ENCODE data around the gene UGT1A9.
"Not testable (repeated sequence)": the region's sequence is repeated elsewhere in the genome, so short reads cannot be mapped to it uniquely, and the experiment has no call there.

UGT1A9 gene

DNA sequence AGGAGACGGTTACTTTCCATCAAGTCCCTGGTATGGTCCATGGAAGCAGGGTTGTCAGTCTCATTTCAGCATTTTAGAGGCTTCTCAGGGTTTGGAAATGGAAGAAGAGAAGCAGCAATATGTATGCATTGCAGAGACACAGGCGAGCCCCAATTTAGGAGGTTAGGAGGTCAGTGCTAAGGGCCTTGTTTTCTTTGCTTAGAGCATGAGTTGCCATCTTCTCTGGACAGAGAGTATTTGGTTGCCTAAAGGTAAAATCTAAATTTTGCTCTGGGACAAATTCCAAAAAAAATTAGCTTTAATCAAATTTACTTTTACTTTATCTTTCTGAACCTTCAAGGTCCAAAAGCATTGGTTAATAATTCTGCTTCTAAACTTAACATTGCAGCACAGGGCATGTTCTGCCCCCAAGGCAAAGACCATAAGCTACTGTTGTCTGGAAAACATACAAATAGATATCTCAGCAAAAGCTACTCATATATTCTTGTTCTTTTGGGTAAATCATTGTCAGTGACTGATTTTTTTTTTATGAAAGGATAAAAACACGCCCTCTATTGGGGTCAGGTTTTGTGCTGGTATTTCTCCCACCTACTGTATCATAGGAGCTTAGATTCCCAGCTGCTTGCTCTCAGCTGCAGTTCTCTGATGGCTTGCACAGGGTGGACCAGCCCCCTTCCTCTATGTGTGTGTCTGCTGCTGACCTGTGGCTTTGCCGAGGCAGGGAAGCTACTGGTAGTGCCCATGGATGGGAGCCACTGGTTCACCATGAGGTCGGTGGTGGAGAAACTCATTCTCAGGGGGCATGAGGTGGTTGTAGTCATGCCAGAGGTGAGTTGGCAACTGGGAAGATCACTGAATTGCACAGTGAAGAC is at the start of gene UGT1A9:
Gene UGT1A9 (plus strand): TSS at position 609 of the 872 bp plus-strand sequence. CDS start 37 bp downstream, at position 646.
- DNase-seq = no peak

DNA sequence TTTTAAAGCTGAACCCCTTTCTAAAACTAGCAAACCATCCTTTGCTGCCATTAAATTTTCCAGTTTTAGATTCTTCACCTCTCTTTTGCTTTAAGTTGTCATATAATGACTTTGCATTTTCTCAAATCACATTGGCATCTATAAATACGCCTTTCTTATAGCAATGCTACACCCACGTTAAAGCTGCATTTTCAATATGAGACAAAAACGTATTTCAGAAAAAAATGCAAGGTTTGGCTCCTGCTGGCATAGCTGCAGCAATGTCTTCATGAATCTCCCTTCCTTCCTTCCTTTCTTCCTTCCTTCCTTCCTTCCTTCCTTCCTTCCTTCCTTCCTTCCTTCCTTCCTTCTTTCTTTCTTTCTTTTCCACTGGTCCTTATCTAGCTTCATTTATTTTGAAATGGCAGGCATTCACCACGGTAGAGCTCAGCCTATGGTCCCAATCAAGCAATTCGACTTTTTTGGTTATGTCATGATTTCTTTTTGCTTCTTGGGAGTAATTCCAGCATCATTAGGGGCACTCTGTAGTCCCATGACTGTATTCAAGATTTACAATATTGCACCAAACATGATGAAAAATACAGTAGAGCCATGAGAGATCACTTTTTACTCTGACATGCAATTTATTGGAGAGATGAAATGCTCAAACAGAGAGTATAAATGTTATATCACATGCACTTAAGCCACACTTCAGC is 44.2 kb upstream of the UGT1A9 start:
- DNase-seq = no peak

DNA sequence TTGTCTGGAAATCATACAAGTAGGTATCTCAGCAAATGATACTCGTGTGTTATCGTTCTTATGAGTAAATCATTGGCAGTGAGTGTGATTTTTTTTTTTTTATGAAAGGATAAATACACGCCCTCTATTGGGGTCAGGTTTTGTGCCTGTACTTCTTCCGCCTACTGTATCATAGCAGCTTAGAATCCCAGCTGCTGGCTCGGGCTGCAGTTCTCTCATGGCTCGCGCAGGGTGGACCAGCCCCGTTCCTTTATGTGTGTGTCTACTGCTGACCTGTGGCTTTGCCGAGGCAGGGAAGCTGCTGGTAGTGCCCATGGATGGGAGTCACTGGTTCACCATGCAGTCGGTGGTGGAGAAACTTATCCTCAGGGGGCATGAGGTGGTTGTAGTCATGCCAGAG is 35.4 kb upstream of the UGT1A9 start, which contains the start of gene UGT1A10:
Gene UGT1A10 (plus strand): TSS at position 143 of the 400 bp plus-strand sequence. CDS start 75 bp downstream, at position 218.
- not testable (repeated sequence) for DNase-seq

DNA sequence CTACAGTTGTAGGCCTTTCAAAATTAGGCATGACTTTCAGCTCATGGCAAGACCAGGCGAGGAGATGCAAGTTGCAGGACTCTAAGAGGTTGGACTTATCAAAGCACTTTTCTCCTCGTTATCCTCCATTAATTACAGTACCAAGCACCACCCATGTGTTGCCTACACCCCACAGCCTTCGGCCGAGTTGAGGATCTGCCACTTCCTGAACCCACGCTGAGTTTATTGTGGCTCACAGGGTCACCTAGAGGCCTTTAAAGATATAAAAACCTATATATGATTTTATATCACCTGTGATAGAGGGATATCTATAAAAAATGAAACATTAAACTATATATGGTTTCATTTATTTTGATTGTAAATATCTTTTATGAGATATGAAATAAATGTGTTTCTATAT is 32.9 kb upstream of the UGT1A9 start:
- DNase-seq = no peak

DNA sequence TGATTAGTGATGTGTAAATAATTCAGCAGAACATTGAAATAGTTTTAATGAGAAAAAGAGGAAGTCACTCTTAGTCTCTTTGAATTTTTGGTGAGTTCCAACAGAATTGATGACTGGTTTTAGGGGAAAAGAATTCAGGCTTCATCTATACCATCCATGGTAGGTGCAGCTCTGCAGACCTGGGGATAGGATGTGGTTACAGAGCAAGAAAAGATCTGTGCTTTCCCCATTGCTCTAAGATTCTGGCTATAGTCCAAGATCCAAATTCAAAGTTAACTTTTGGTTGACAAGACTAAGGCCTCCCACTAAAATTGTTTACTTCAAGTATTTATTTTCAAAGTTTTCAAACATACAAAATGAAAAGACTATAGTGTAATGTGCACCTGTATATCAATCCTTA is 31.8 kb upstream of the UGT1A9 start:
- no peak for DNase-seq

DNA sequence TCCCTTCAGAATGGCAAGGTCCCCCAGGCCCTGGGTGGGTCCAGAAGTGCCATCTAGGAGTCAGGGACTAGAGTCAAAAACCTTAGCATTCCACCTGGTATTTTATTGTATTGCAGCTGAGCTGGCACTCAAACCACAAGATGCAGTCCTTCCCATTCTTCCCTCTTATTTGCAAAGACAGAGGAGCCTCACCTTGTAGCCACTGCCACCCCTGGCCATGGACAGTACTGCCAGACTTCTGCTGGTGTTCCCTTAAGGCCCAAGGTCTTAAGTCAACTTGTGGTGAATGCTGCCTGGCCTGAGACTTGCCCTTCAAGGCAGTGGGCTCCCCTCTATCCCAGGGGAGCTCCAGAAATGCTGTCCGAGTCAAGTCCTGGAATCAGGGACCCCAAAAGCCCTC is 28.6 kb upstream of the UGT1A9 start:
- no peak for DNase-seq

DNA sequence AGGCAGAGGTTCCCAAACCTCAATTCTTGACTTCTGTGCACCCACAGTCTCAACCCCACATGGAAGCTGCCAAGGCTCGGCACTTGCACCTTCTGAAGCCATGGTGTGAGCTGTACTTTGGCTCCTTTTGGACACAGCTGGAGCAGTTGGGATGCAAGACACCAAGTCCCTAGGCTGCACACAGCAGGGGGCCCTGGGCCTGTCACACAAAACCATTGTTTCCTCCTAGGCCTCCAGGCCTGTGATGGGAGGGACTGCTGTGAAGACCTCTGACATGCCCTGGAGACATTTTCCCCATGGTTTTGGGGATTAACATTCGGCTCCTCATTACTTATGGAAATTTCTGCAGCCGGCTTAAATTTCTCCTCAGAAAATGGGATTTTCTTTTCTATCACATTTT is 25.7 kb upstream of the UGT1A9 start:
- not testable (repeated sequence) for DNase-seq

DNA sequence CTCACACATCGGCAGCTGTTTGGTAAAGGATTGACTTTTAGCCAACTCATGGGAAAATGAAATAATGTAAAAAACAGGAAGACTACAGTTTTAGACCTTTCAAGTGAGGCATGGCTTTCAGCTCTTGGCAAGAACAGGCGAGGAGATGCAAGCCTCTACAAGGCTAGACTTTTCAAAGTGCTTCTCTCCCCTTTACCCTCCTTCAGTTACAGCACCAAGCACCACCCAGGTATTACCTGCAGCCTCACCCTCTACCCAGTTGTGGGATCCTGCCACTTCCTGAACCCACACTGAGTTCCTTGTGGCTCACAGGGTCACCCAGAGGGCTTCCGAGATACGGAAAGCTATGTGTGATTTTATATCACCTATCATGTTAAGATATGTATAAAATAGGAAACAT is 20.7 kb upstream of the UGT1A9 start:
- DNase-seq = no peak

DNA sequence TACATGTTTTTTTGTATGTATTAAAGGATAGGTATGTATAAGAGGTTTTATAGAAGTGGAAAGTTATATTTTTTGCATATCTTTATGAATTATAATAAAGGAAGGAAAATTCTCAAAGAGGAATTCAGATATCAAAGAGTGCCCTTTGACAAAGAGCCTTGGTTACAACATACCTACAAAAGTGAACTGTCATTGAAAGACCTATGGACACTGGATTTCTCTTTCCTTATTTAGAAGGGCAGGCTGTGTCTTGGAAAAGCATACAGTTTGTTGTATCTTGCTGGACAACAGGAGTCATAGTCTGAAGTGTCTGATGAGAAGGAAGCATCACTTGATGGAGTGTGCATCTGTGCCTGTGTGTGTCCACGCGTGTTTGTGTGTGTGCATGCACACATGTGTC is 20.3 kb upstream of the UGT1A9 start:
- DNase-seq = no peak

DNA sequence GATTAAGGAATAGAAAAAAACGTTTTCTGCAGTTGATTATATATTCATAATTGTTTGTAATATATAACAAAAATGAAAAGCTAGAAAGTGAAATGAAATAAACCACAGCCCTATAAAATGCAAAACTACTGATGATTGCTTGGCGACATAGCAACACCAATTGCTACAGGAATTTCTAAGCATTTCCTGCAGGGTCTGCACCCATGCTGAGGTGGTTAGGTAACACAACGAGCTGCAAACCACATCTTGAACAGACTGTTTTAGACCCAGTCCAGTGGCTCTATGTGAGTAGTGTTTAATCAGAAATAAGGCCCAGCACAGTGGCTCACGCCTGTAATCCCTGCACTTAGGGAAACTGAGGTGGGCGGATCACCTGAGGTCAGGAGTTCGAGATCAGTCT is 17.2 kb upstream of the UGT1A9 start:
- DNase-seq = no peak

DNA sequence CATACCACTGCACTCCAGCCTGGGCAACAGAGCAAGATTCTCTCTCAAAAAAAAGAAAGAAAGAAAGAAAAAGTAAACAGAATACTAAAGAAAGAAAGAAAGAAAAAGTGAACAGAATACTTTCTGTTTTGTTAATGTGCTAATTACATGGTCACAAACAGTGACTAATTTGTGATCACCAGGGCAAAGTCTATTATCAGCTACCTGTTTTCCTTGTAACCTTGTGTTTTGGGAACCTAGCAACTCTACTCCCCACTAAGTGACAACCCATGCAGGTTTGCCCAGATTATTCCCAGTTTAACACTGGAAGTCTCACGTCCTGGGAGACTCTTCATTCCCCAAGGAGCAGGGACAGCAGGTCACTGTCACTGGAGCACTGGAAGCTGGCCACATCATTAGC is 16.7 kb upstream of the UGT1A9 start:
- DNase-seq = no peak

DNA sequence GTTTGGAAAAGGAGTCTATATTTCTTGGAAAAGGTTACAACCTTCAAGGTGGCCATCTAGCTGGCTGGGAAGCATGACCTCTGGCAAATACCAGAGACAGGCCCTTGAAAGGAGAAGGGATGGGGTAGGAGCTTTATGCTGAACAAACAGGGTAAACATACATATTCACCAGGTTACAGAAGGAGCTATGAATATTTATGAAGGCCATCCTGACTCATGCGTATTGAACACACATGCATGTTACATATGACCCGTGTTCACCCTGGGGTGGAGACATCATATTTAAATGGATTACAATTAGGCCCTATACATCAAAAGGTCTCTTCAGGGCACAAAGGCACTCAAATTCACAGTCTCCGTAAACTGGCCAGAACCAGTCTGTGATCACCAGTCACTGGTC is 15.8 kb upstream of the UGT1A9 start:
- not testable (repeated sequence) for DNase-seq

DNA sequence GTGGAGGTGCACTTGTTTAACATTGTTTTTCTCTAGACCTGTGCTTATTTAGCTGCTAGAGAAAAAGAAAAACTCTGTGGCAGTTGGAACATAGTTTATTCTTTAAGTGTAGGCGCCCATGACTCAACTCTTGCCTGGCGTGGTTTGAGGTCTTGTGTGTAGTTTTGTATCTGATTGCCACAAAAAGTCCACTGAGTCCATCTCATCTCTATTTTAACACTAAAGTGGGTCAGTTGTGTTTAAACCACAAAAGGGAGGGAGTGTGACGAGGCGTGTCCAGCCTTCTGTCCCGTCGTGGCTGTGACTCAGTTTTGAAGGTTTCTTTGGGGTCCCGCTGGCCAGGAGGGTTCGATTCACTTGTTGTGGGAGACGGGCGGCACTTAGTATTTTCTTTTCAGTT is 15.3 kb upstream of the UGT1A9 start:
- no peak for DNase-seq

DNA sequence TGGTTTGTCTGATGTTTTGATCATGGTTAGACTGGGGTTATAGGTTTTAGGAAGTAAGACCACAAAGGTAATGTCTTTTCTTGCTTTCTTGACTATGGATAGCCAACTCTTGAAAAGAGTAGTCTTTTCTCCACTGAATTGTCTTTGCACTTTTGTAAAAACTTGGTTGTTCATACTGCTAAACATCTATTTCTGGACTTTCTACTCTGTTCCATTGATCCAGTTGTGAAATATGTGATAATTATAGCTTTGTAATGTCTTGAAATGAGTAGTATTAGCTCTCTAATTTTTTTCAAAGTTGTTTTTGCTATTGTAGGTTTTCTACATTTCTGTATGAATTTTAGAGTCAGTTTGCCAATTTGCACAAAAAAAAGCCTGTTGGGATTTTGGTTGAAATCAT is 13.1 kb upstream of the UGT1A9 start:
- DNase-seq = no peak

DNA sequence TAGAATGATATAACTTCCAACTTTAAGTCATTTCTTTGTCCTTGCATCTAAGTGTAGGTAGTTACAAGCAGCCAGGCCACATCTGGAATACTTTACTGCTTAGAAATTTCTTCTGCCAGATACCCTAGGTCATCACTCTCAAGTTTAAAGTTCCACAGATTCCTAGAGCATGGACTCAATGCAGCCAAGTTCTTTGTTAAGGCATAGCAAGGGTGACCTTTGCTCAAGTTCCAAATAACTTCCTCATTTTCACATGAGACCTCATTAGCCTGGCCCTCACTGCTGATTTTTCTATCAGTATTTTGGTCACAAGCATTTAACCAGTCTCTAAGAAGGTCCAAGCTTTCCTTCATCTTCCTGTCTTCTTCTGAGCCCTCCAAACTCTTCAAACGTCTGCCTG is 7.8 kb upstream of the UGT1A9 start:
- DNase-seq = no peak

DNA sequence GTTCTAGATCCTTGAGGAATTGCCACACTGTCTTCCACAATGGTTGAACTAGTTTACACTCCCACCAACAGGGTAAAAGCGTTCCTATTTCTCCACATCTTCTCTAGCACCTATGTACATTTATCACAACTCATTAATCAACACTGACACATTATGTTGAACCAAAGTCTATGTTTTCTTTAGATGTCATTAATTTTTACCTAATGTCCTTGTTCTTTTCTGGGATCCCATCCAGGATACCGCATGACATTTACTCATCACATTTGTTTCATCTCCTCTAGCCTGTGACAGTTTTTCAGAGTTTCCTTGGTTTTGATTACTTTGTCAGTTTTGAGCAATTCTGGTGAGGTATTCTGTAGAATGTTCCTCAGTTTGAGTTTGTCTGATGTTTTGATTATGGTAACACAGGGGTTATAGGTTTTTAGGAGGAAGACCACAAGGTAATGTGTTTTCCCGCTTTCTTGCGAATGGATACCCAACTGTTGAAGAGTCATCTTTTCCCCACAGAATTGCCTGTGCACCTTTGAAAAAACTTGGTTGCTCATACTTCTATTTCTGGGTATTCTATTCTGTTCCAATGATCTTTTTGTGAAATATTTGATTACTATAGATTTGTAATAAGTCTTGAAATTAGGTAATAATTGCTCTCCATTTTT is 3.0 kb upstream of the UGT1A9 start:
- no peak for DNase-seq

DNA sequence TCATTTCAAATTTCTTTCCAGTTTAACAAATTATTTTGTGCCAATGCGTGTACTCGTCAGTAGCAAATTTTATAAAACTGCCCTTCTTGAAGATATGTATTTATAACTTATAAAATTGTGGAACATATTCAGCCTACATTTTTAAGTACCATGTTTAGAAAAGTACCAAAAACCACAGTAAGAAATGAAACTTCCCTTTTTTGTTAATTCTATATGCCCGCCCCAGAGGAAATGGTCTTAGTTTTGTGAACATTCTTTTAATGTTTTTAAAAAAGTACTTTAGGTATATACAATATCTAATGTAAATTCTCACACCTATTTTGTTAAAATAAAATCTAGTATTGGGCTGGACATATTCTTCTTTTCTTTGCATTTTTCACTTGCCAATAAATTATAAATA is 1.2 kb downstream of the UGT1A9 start:
- DNase-seq = no peak

DNA sequence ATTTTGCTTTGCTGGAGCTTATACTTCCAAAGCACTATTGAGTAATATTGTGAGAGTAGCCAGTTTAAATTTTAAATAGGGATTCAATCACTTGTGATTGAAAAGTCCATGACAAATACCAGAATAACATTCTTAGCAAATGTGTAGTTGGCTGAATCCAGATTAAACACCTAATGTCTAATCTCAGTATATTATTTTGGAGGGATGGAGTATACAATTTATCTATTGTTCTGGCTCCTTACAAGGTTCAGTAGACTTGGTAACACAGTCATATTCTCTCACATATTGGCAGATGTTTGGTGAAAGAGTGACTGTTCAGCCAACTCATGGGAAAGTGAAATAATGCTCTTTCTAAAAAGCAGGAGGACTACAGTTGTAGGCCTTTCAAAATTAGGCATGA is 2.2 kb downstream of the UGT1A9 start:
- DNase-seq = no peak

DNA sequence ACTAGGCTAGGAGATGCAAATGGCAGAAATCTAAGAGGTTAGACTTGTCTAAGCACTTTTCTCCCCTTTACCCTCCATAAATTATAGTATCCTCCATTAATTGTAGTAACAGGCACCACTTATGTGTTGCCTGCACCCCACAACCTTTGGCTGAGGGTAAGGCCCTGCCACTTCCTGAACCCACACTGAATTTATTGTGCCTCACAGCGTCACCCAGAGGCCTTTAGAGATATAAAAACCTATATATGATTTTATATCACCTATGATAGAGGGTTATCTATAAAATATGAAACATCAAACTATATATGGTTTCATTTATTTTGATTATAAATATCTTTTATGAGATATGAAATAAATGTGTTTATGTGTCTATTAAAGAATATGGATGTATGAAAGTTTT is 2.6 kb downstream of the UGT1A9 start:
- no peak for DNase-seq

DNA sequence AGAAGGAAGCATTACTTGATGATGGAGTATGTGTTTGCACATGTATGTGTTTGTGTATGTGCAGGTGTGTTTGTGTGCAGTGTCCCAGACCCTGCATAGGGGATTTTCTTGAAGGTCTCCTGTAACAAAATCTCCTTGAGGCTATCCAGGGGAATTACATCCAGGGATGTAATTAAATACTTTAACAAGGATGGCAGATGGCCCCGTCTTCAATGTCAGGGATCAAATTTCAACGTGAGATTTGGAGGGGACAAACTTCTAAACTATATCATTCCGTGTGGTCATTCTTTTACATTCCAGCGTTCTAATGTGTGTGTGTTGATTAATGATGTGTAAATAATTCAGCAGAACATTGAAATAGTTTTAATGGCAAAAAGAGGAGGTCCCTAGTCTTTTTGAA is 3.3 kb downstream of the UGT1A9 start:
- DNase-seq = no peak

DNA sequence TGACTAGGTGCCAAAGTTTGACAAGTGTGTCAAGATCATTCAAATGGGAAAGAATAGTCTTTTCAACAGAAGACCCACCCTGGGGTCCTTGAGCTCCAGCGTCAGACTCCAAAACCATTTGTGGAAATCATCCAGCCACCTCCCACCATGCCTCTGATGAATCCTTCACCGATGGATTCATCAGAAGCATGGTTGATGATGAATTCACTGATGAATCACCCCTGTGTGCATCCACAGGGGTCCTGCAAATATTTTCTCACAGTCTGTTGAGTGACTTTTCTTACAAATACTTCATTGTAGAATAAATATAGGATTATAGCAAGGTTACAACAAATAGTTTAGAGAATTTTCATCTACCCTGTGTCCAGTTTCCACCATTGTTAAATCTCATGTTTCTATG is 4.3 kb downstream of the UGT1A9 start:
- DNase-seq = no peak

DNA sequence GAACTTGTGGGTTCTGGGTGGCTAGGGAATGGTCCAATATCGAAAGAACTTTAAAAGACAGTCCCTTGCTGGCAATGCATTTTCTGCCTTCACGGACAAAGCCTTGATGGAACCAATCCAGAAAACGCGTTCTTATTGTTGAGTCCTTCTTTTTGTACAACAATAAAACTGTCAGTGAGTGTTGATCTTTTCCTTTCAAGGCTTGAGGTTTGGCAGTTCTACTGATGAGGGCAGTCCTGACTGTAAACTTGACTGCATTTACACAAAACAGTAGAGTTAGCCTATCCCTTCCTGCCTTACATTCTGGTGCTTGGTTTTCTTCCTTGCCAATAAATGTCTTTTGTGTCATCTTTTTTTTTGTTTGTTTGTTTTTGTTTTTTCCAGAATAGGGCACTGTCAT is 7.5 kb downstream of the UGT1A9 start:
- no peak for DNase-seq

DNA sequence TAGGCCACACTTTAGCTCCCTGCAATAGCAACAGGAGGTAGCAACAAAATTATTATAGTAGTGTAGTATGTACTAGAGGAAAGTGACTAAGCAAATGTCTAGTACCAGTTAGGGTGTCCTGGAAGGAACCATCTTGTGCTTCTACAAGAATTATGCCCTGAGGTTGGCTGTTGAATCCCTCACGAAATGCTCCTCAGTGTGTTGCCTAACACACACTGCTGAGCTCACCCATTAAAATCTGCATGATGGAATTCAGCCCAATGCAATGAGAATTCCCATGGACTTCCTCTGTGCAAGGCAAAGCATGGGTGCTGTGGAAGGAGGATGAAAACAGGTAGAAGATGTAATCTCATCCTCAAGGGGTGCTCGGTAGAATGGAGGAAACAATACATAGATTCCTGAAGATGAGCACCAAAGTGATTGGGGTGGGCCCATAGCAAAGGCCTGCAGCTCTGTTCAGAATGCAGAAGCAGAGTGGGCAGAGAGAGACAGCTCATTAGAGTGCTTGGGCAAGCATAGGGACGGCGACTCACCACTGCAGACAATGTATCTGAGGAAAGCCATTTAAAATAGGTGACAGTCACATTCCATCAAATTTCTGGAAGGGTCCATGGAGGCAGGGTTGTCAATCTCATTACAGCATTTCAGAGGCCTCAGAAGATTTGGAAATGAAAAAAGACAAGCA is 8.8 kb downstream of the UGT1A9 start:
- DNase-seq = no peak
